H9 (cell line): ENCODE measurements around the gene SLC15A3. TPM values are rescaled to one million over a fixed set of nuclear protein-coding genes. Genes with fewer than 3 reads are reported as not detected.

Experiments
- DNase-seq: peaks from one replicate; pipeline ENCODE4 v3.0.0-alpha.2; 2017
- H2AFZ ChIP-seq: one replicate; pipeline ENCODE4 v1.6.1; 2013; ENCODE audit warnings: mild to moderate bottlenecking, low read length, control low read depth, moderate library complexity
- H2AK5ac ChIP-seq: 2 replicates; pipeline ENCODE4 v1.6.1; 2013; ENCODE audit warnings: low read length, control low read depth, mixed read lengths; ENCODE audit not compliant: insufficient read length
- H2BK120ac ChIP-seq: one replicate; pipeline ENCODE4 v1.6.1; 2013; ENCODE audit warnings: low read depth, mild to moderate bottlenecking, low read length, control low read depth, inconsistent platforms; ENCODE audit not compliant: poor library complexity, severe bottlenecking
- H2BK12ac ChIP-seq: 2 replicates; pipeline ENCODE4 v1.6.1; 2013; ENCODE audit warnings: low read length, control low read depth, mixed read lengths, low read depth; ENCODE audit not compliant: insufficient read length
- H2BK15ac ChIP-seq: 2 replicates; pipeline ENCODE4 v1.6.1; 2013; ENCODE audit warnings: low read depth, low read length, control low read depth
- H2BK20ac ChIP-seq: one replicate; pipeline ENCODE4 v1.6.1; 2013; ENCODE audit warnings: low read depth, mild to moderate bottlenecking, low read length, control low read depth, inconsistent platforms; ENCODE audit not compliant: poor library complexity, severe bottlenecking
- H2BK5ac ChIP-seq: 2 replicates; pipeline ENCODE4 v1.6.1; 2013; ENCODE audit warnings: low read length, control low read depth, mixed read lengths; ENCODE audit not compliant: insufficient read length
- H3K14ac ChIP-seq: 2 replicates; pipeline ENCODE4 v1.6.1; 2013; ENCODE audit warnings: low read length, control low read depth; ENCODE audit not compliant: insufficient read depth
- H3K18ac ChIP-seq: 2 replicates; pipeline ENCODE4 v1.6.1; 2013; ENCODE audit warnings: low read depth, mild to moderate bottlenecking, mixed read lengths, low read length, control low read depth; ENCODE audit not compliant: insufficient read length
- H3K23ac ChIP-seq: 2 replicates; pipeline ENCODE4 v1.6.1; 2013; ENCODE audit warnings: low read length, control low read depth, mixed read lengths, low read depth; ENCODE audit not compliant: insufficient read length
- H3K23me2 ChIP-seq: 2 replicates; pipeline ENCODE4 v1.6.1; 2013; ENCODE audit warnings: low read depth, mild to moderate bottlenecking, mixed read lengths, low read length, control low read depth; ENCODE audit not compliant: insufficient read length, poor library complexity, severe bottlenecking
- H3K27ac ChIP-seq: 2 replicates; pipeline ENCODE4 v1.5.1; 2013; ENCODE audit warnings: low read length, control low read depth, mixed read lengths, low read depth; ENCODE audit not compliant: insufficient read length
- H3K27me3 ChIP-seq: 2 replicates; pipeline ENCODE4 v1.6.1; 2013; ENCODE audit warnings: low read length, control low read depth, inconsistent platforms; ENCODE audit not compliant: insufficient read depth
- H3K4ac ChIP-seq: 2 replicates; pipeline ENCODE4 v1.6.1; 2013; ENCODE audit warnings: low read depth, mild to moderate bottlenecking, control low read depth, inconsistent platforms, low read length, moderate library complexity
- H3K4me1 ChIP-seq: 2 replicates; pipeline ENCODE4 v1.6.1; 2013; ENCODE audit warnings: low read length, control low read depth, inconsistent platforms; ENCODE audit not compliant: insufficient read depth
- H3K4me2 ChIP-seq: 2 replicates; pipeline ENCODE4 v1.6.1; 2013; ENCODE audit warnings: low read length, control low read depth, mixed read lengths; ENCODE audit not compliant: insufficient read length, insufficient read depth
- H3K56ac ChIP-seq: 2 replicates; pipeline ENCODE4 v1.6.1; 2013; ENCODE audit warnings: low read depth, mild to moderate bottlenecking, mixed read lengths, low read length, control low read depth; ENCODE audit not compliant: insufficient read length
- H3K79me1 ChIP-seq: 2 replicates; pipeline ENCODE4 v1.6.1; 2013; ENCODE audit warnings: low read depth, mild to moderate bottlenecking, moderate library complexity, low read length, control low read depth, inconsistent platforms; ENCODE audit not compliant: insufficient read depth, poor library complexity, severe bottlenecking
- H3K79me2 ChIP-seq: 2 replicates; pipeline ENCODE4 v1.6.1; 2013; ENCODE audit warnings: low read length, control low read depth, inconsistent platforms; ENCODE audit not compliant: insufficient read depth
- H3K9ac ChIP-seq: 2 replicates; pipeline ENCODE4 v1.6.1; 2013; ENCODE audit warnings: low read length, control low read depth, mixed read lengths; ENCODE audit not compliant: insufficient read length; ENCODE audit errors: extremely low read depth
- H3K9me3 ChIP-seq: one replicate; pipeline ENCODE4 v1.6.1; 2013; ENCODE audit warnings: low read depth, low read length, inconsistent platforms; ENCODE audit not compliant: control insufficient read depth
- H3T11ph ChIP-seq: one replicate; pipeline ENCODE4 v1.6.1; 2013; ENCODE audit warnings: mild to moderate bottlenecking, low read length, control low read depth, inconsistent platforms
- H4K20me1 ChIP-seq: one replicate; pipeline ENCODE4 v1.6.1; 2013; ENCODE audit not compliant: control insufficient read depth, insufficient read length, insufficient read depth
- H4K5ac ChIP-seq: 2 replicates; pipeline ENCODE4 v1.6.1; 2013; ENCODE audit warnings: low read depth, mild to moderate bottlenecking, mixed read lengths, low read length, control low read depth; ENCODE audit not compliant: insufficient read length
- H4K8ac ChIP-seq: replicated peaks from 2 replicates; pipeline ENCODE4 v1.6.1; 2013; ENCODE audit warnings: low read length, control low read depth, mixed read lengths, low read depth; ENCODE audit not compliant: insufficient read length
- H4K91ac ChIP-seq: 2 replicates; pipeline ENCODE4 v1.6.1; 2013; ENCODE audit warnings: low read depth, mild to moderate bottlenecking, moderate library complexity, mixed read lengths, low read length, control low read depth; ENCODE audit not compliant: insufficient read length
- H3K27ac Mint-ChIP-seq, 3 experiments: 2 replicates in 2 of 3; 3 replicates in 1 of 3; pipeline ENCODE4 v1.8.0; 2020 to 2021; ENCODE audit warnings: mixed read lengths in 3 of 3, mild to moderate bottlenecking in 1 of 3, moderate library complexity in 1 of 3
- H3K27me3 Mint-ChIP-seq: 2 replicates; pipeline ENCODE4 v1.8.0; 2021; ENCODE audit warnings: low read depth, mild to moderate bottlenecking, moderate library complexity, mixed read lengths
- H3K36me3 Mint-ChIP-seq, 3 experiments: 2 replicates in 2 of 3; 3 replicates in 1 of 3; pipeline ENCODE4 v1.8.0; 2020 to 2021; ENCODE audit warnings: low read depth in 3 of 3, mixed read lengths in 3 of 3; ENCODE audit not compliant: insufficient read depth in 1 of 3
- H3K4me1 Mint-ChIP-seq, 2 experiments: 2 replicates each; pipeline ENCODE4 v1.8.0; 2020; ENCODE audit warnings: mixed read lengths in 2 of 2
- H3K4me3 Mint-ChIP-seq, 2 experiments: 2 replicates in 1 of 2; 3 replicates in 1 of 2; pipeline ENCODE4 v1.8.0; 2020 to 2021; ENCODE audit warnings: mild to moderate bottlenecking in 2 of 2, mixed read lengths in 2 of 2, moderate library complexity in 1 of 2
- H3K9me3 Mint-ChIP-seq, 2 experiments: 2 replicates in 1 of 2; 3 replicates in 1 of 2; pipeline ENCODE4 v1.8.0; 2020; ENCODE audit warnings: mild to moderate bottlenecking in 2 of 2, mixed read lengths in 2 of 2, moderate library complexity in 1 of 2
- WGBS: extraction: QIAGEN DNeasy Blood & Tissue Kit; methylation state at CpG from one replicate; pipeline ENCODE4 v1.1.7; 2013; ENCODE audit warnings: missing lambda C conversion rate, low lambda C conversion rate, mixed read lengths; ENCODE audit not compliant: insufficient read length; ENCODE audit errors: extremely low coverage; 5-methylcytosine and 5-hydroxymethylcytosine counted together
- total RNA-seq: library from RNA; stranded (reverse); gene quantifications from 2 replicates; pipeline ENCODE4 v1.2.1, GENCODE V29; 2021
- TF ChIP-seq, protein P1 (sequence below): fragments of 200-600 bp; sonication (generic); conservative IDR thresholded peaks from 3 replicates; pipeline ENCODE4 v1.8.0; 2021; ENCODE audit warnings: antibody characterized with exemption, mild to moderate bottlenecking

Gene SLC15A3
- total RNA-seq, 1 experiment from 2014 or later: 7.0 TPM

DNA sequence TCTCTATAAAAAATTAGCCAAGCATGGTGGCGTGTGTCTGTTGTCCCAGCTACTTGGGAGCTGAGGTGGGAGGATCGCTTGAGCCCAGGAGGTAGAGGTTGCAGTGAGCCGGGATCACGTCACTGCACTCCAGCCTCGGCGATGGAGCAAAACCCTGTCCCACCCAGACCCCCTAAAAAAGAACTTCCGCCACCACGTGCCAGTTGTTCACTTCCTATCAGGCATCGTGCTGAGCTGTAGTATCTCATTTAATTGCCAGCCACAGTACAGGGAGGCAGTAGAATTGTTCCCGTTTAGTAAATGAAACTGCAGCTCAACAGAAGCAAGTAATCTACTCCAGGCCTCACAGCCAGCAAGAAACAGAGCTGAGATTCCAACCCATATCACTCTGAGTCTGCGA is 30.7 kb downstream of the SLC15A3 start:
- WGBS: no CpG with 5 or more reads among the region's 11 CpGs
- H3K27me3 Mint-ChIP-seq: peaks cover 7% of the 10 kb centered on the region
- no peak overlapping the region for H3K4me3 Mint-ChIP-seq
- H4K5ac ChIP-seq: no peak overlapping the region
- no peak overlapping the region for H3K4ac ChIP-seq
- H3K56ac ChIP-seq: no peak overlapping the region
- no peaks in the 10 kb centered on the region for H3K27me3 ChIP-seq
- H2BK120ac ChIP-seq: no peak overlapping the region
- no peak overlapping the region for H3K18ac ChIP-seq
- H3K23me2 ChIP-seq: peaks cover 10% of the 10 kb centered on the region
- peaks cover 29 to 31% of the 10 kb centered on the region in 2 experiments for H3K4me1 Mint-ChIP-seq
- H3K4me2 ChIP-seq: no peak overlapping the region
- peaks cover 13 to 42% (median 23%) of the 10 kb centered on the region in 3 experiments; a peak in 6 of 7 replicates for H3K36me3 Mint-ChIP-seq
- no peak for DNase-seq
- H3K14ac ChIP-seq: no peak overlapping the region
- H3K9me3 Mint-ChIP-seq: no peaks in the 10 kb centered on the region
- H2BK15ac ChIP-seq: no peak overlapping the region
- H3T11ph ChIP-seq: no peak overlapping the region
- H3K27ac Mint-ChIP-seq: peak overlapping the region in 1 of 3 experiments; percentile 61; a peak in 1 of 7 replicates
- no peak overlapping the region for H2AK5ac ChIP-seq
- no peak overlapping the region for H4K91ac ChIP-seq
- TF ChIP-seq, protein P1, sequence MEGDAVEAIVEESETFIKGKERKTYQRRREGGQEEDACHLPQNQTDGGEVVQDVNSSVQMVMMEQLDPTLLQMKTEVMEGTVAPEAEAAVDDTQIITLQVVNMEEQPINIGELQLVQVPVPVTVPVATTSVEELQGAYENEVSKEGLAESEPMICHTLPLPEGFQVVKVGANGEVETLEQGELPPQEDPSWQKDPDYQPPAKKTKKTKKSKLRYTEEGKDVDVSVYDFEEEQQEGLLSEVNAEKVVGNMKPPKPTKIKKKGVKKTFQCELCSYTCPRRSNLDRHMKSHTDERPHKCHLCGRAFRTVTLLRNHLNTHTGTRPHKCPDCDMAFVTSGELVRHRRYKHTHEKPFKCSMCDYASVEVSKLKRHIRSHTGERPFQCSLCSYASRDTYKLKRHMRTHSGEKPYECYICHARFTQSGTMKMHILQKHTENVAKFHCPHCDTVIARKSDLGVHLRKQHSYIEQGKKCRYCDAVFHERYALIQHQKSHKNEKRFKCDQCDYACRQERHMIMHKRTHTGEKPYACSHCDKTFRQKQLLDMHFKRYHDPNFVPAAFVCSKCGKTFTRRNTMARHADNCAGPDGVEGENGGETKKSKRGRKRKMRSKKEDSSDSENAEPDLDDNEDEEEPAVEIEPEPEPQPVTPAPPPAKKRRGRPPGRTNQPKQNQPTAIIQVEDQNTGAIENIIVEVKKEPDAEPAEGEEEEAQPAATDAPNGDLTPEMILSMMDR: no peak
- no peak overlapping the region for H4K8ac ChIP-seq
- no peaks in the 10 kb centered on the region for H3K79me1 ChIP-seq
- no peak overlapping the region for H2AFZ ChIP-seq
- no peak overlapping the region for H3K27ac ChIP-seq
- peaks cover 2% of the 10 kb centered on the region for H3K4me1 ChIP-seq
- H2BK20ac ChIP-seq: no peak overlapping the region
- H2BK12ac ChIP-seq: no peak overlapping the region
- H2BK5ac ChIP-seq: no peak overlapping the region
- no peaks in the 10 kb centered on the region; the same call in 1 of the 2 replicates for H3K79me2 ChIP-seq
- H4K20me1 ChIP-seq: no peaks in the 10 kb centered on the region
- H3K9me3 ChIP-seq: no peaks in the 10 kb centered on the region
- no peak overlapping the region for H3K23ac ChIP-seq
- no peak overlapping the region for H3K9ac ChIP-seq
